Hematopoietic multipotent progenitor cell treated with erythropoietin and hydrocortisone succinate and interleukin-3 and kit ligand, for 8 days (in vitro differentiated cells): Measurements from ENCODE around the gene GRPR.

Experiments used
- DNase-seq: peaks from one replicate; pipeline ENCODE4 v3.0.0-alpha.2; 2015

GRPR gene

GRCh38 chrX:16186380-16187007 lies 63.1 kb downstream of the GRPR start:
- DNase-seq, result no peak

- no peak for DNase-seq
These were observed 63.8 kb downstream of the GRPR start for GRCh38 chrX:16187024-16187760.

DNA sequence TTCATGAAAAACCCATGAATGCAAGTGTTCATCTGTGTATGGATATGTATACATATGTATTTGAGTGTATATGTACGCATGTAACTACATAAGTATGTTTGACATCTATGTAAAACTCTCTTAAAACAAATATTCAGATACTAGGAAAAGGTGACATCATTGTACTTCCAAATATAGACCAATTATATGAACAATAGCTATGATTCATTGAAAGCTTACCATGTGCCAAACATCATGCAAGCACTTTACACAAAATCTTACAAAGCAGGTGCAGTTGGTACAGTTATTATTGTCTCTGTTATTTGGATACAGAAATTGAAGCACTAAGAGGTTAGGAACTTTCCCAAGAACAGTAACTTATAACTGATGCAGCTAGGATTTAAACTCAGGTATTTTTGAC lies 65.3 kb downstream of the GRPR start:
- DNase-seq, result no peak

DNA sequence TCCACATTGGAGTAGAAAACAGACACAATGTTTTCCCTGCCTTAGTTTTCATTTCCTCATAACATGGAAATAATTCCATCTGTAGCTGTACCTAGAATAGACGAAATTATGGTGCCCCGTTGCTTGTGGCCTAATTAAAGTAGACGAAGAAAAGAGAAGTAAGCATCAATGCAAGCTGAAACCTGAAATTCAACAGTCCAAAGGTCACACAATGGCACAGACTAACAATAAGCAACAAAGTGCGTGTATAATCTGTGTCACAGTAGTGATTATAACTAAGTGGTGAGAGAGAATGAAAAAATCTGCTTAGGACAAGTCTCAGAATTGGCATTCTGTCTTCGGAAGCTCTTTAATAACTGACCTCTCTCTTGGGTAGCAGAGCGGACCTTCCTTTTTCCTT lies 68.2 kb downstream of the GRPR start:
- DNase-seq, result no peak

DNA sequence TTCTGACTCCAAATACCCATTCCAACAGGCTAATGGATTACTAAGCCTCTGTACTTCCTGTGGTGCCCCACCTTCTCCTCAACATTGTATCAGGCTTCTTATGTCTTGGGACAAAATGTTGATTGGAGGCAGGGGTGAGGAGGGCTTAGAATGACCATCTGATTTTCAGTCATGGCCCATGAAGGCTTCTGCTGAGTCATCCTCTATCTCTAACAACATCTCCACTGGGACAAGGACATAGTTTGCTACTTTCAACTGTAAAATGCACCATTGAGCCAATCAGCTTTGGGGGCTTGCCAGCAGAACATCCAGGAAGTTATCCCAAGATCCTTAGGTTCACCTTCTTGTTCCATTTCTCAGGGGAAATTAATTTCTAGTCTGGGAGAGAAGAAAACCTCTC lies 73.5 kb downstream of the GRPR start:
- no peak for DNase-seq

GRCh38 chrX:16199343-16199742 lies 76.0 kb downstream of the GRPR start:
- DNase-seq, result no peak

GRCh38 chrX:16202943-16203342 lies 79.6 kb downstream of the GRPR start:
- no peak for DNase-seq
